Epithelial cell of esophagus (primary cell): ENCODE measurements around the gene SHROOM2.
A peak's percentile ranks its signal among the peaks of the same experiment; 100 is the strongest.

Experiments
- DNase-seq: peaks from one replicate; pipeline ENCODE4 v3.0.0; 2010; ENCODE audit warnings: low read depth
- H3K4me3 ChIP-seq: 2 replicates; pipeline ENCODE4 v1.5.1; 2011; ENCODE audit warnings: mild to moderate bottlenecking, low read length, control low read depth
- TF ChIP-seq, protein P1 (sequence below): IDR thresholded peaks from 2 replicates; pipeline ENCODE4 v1.5.1; 2011; ENCODE audit warnings: low read depth, mild to moderate bottlenecking, low read length, control low read depth, inconsistent platforms; ENCODE audit not compliant: insufficient read depth; ENCODE audit errors: missing control alignments

SHROOM2 gene

GRCh38 chrX:9905288-9905687 is 119.1 kb downstream of the SHROOM2 start:
- H3K4me3 ChIP-seq = no peak overlapping the region
- no peak for DNase-seq

DNA sequence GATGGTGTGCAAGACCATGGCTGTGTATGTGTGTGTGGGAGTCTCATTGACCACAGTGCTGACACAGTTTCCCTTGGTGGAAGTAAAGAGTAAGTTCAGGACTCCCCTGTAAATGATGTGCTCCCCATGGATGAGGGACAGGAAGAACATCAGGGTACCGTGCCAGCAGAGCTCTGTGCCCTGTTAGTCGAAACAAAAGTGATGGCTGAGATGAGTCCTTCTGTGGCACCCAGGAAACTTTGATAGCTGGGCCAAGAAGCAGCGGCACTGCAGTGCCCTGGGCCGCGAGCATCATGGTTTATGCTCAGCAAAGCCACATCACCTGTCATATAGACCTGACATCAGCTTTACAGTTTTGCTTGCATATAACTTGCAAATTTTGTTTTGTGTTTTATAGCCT is 119.5 kb downstream of the SHROOM2 start:
- TF ChIP-seq, protein P1, sequence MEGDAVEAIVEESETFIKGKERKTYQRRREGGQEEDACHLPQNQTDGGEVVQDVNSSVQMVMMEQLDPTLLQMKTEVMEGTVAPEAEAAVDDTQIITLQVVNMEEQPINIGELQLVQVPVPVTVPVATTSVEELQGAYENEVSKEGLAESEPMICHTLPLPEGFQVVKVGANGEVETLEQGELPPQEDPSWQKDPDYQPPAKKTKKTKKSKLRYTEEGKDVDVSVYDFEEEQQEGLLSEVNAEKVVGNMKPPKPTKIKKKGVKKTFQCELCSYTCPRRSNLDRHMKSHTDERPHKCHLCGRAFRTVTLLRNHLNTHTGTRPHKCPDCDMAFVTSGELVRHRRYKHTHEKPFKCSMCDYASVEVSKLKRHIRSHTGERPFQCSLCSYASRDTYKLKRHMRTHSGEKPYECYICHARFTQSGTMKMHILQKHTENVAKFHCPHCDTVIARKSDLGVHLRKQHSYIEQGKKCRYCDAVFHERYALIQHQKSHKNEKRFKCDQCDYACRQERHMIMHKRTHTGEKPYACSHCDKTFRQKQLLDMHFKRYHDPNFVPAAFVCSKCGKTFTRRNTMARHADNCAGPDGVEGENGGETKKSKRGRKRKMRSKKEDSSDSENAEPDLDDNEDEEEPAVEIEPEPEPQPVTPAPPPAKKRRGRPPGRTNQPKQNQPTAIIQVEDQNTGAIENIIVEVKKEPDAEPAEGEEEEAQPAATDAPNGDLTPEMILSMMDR = no peak
- no peak overlapping the region for H3K4me3 ChIP-seq
- DNase-seq = no peak

More at GRCh38 chrX:9905288-9905687, 119.1 kb downstream of the SHROOM2 start:
- TF ChIP-seq, protein P1 = no peak

- peak overlapping the region; percentile 18 for H3K4me3 ChIP-seq
- TF ChIP-seq, protein P1 = no peak
- DNase-seq = peak; percentile 87
Observed at GRCh38 chrX:9906919-9907318, 120.7 kb downstream of the SHROOM2 start.

DNA sequence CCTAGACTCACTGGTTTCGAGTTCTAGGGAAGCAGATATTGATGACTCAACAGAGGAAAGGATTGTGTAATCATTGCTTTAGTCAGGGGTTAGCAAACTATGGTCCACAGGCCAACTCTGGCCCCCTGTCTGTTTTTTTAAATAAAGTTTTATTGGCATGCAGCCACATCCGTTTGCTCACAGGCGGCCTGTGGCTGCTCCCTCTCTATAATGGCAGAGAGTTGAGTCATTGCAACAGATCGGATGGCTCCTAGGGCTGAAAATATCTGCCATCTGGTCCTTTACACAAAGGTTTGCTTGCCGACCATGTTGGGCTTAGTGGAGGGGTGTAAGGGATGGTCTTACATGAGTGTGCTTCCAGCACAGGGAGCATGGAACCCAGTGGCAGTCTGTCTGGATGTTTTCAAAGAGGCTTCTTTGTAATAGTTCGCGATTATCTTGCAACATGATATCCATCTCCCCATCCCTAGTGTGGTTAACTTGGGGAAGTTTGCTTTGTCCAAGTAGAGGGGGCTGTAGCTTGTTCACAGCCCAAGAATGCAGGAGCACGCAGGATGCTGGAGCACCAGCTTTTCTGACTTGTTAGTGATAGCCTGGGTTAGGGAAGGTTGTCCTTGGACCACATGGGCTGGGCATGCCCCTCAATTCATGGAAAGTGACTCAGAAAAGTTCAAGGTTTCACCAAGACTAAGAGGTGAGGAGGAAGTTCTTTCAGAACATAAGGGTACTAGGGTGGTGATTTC is 121.6 kb downstream of the SHROOM2 start:
- TF ChIP-seq, protein P1 = no peak
- peak; percentile 81 for DNase-seq
- H3K4me3 ChIP-seq = no peak overlapping the region

GRCh38 chrX:9909254-9909653 is 123.0 kb downstream of the SHROOM2 start:
- H3K4me3 ChIP-seq = no peak overlapping the region
- TF ChIP-seq, protein P1 = no peak

GRCh38 chrX:9911487-9911886 is 125.3 kb downstream of the SHROOM2 start:
- TF ChIP-seq, protein P1 = no peak
- peak; percentile 85 for DNase-seq
- H3K4me3 ChIP-seq = no peak overlapping the region

More at GRCh38 chrX:9909254-9909653, 123.0 kb downstream of the SHROOM2 start:
- DNase-seq = no peak
